Neutrophil (primary cell): ENCODE results near the gene SLC34A3.
"Not testable (repeated sequence)": the region's sequence is repeated elsewhere in the genome, so short reads cannot be mapped to it uniquely, and the experiment has no call there.

Experiments
- H3K27ac ChIP-seq: fragments of 200-600 bp; sonication (generic); 2 replicates; pipeline ENCODE4 v1.5.1; 2016; ENCODE audit warnings: mild to moderate bottlenecking, moderate library complexity
- H3K27me3 ChIP-seq: fragments of 200-600 bp; sonication (generic); 2 replicates; pipeline ENCODE4 v1.6.0; 2016; ENCODE audit warnings: mild to moderate bottlenecking
- H3K36me3 ChIP-seq: fragments of 200-600 bp; sonication (generic); 2 replicates; pipeline ENCODE4 v1.5.1; 2017
- H3K4me1 ChIP-seq, 2 experiments: fragments of 200-600 bp in 1 of 2; sonication (generic) in 1 of 2; 1 replicate in 1 of 2; 2 replicates in 1 of 2; pipeline versions ENCODE4 v1.5.1 to v1.6.1; 2013 to 2016; ENCODE audit warnings: low read depth in 1 of 2, low read length in 1 of 2, mild to moderate bottlenecking in 1 of 2, moderate library complexity in 1 of 2; ENCODE audit not compliant: control insufficient read depth in 1 of 2, insufficient read depth in 1 of 2
- H3K4me3 ChIP-seq, 2 experiments: fragments of 200-600 bp in 1 of 2; sonication (generic) in 1 of 2; 1 replicate in 1 of 2; 2 replicates in 1 of 2; pipeline ENCODE4 v1.5.1; 2013 to 2016; ENCODE audit warnings: low read depth in 1 of 2, low read length in 1 of 2, mild to moderate bottlenecking in 1 of 2, moderate library complexity in 1 of 2
- H3K9me3 ChIP-seq: fragments of 200-600 bp; sonication (generic); 2 replicates; pipeline ENCODE4 v1.5.1; 2016
- TF ChIP-seq, protein P1 (sequence below): fragments of 200-600 bp; sonication (generic); IDR thresholded peaks from 2 replicates; pipeline ENCODE4 v1.5.1; 2016; ENCODE audit warnings: antibody characterized with exemption

SLC34A3 gene

GRCh38 chr9:137242269-137243203, 11.8 kb downstream of the SLC34A3 start:
- Histone ChIP-seq H3K4me1 (peaks cover 51 to 54% of the 10 kb centered on the region in 2 experiments), H3K4me3 (peak overlapping the region; percentile 71 to 79), H3K27ac (peak overlapping the region; percentile 96), H3K9me3 (no peaks in the 10 kb centered on the region), H3K36me3 (peaks cover 23% of the 10 kb centered on the region), H3K27me3 (no peaks in the 10 kb centered on the region)
- TF ChIP-seq, protein P1, sequence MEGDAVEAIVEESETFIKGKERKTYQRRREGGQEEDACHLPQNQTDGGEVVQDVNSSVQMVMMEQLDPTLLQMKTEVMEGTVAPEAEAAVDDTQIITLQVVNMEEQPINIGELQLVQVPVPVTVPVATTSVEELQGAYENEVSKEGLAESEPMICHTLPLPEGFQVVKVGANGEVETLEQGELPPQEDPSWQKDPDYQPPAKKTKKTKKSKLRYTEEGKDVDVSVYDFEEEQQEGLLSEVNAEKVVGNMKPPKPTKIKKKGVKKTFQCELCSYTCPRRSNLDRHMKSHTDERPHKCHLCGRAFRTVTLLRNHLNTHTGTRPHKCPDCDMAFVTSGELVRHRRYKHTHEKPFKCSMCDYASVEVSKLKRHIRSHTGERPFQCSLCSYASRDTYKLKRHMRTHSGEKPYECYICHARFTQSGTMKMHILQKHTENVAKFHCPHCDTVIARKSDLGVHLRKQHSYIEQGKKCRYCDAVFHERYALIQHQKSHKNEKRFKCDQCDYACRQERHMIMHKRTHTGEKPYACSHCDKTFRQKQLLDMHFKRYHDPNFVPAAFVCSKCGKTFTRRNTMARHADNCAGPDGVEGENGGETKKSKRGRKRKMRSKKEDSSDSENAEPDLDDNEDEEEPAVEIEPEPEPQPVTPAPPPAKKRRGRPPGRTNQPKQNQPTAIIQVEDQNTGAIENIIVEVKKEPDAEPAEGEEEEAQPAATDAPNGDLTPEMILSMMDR = no peak

DNA sequence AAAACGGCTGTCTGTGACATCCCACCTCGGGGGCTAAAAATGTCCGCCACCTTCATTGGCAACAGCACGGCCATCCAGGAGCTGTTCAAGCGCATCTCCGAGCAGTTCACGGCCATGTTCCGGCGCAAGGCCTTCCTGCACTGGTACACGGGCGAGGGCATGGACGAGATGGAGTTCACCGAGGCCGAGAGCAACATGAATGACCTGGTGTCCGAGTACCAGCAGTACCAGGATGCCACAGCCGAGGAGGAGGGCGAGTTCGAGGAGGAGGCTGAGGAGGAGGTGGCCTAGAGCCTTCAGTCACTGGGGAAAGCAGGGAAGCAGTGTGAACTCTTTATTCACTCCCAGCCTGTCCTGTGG, 12.5 kb downstream of the SLC34A3 start:
- peak overlapping the region; percentile 36 for H3K27ac ChIP-seq
- H3K4me3 ChIP-seq, H3K27me3 ChIP-seq, H3K9me3 ChIP-seq: not testable (repeated sequence)
- peaks cover 23% of the 10 kb centered on the region for H3K36me3 ChIP-seq
- peaks cover 44 to 47% of the 10 kb centered on the region in 2 experiments for H3K4me1 ChIP-seq

- H3K27me3 ChIP-seq = no peaks in the 10 kb centered on the region
- H3K36me3 ChIP-seq = peaks cover 23% of the 10 kb centered on the region
- peaks cover 41% of the 10 kb centered on the region in 2 experiments for H3K4me1 ChIP-seq
- TF ChIP-seq, protein P1 = no peak
- no peak overlapping the region for H3K4me3 ChIP-seq
- peak overlapping the region; percentile 36 for H3K27ac ChIP-seq
- no peaks in the 10 kb centered on the region for H3K9me3 ChIP-seq
Measured at GRCh38 chr9:137243626-137244485, 13.2 kb downstream of the SLC34A3 start.

- peaks cover 34 to 35% of the 10 kb centered on the region in 2 experiments for H3K4me1 ChIP-seq
- H3K4me3 ChIP-seq = no peak overlapping the region
- H3K9me3 ChIP-seq = no peaks in the 10 kb centered on the region
- TF ChIP-seq, protein P1 = no peak
- H3K36me3 ChIP-seq = peaks cover 23% of the 10 kb centered on the region
- H3K27ac ChIP-seq = peak overlapping the region; percentile 36
- no peaks in the 10 kb centered on the region for H3K27me3 ChIP-seq
Measured at GRCh38 chr9:137244486-137245449, 14.1 kb downstream of the SLC34A3 start.

DNA sequence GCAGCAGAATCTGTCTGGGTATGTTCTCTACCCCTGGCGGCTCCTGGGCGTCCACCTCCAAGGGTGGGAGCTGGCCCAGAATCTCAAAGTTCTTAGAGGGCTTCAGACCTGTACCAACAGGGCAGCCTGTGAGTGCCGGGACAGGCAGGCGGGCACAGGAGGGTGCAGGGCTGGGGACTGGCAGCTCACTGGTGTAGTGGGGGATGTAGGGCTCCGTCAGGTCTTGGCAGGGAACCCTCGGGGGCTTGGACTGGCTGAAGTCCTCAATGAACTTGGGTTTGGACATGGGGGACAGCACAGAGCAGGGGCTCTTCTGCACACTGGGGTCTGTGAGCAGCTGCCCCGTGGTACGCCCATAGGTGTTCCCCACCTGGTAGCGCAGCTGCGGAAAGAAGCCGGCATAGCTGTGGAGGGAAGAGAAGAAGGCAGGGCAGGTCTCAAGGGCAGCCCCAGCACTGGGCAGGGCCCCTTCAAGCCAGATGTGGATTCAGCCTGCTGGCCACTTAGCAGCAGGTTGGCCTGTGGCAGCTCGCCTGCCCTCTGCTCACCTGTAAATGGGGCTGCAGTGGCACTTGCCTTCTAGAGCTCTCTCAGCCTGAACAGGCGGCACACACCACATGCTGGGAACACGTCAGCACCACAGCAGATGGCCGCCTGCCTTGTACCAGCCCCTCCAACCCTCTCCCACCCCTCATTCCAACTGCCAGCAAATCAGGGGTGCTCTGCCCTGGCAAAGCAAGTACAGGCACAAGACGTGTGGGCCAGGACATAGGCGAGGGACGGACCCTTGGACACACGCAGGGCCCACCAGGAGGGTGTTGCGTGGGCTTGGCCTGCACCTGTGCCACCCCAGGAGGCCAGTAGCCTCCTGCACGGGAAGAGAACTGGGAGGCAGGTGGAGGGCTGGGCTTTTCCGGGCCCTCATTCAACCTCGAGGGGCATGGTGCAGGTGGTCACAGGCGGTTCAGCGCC, 15.0 kb downstream of the SLC34A3 start:
- H3K4me1 ChIP-seq = peaks cover 28 to 29% of the 10 kb centered on the region in 2 experiments
- H3K27ac ChIP-seq = no peak overlapping the region
- TF ChIP-seq, protein P1 = no peak
- H3K9me3 ChIP-seq = no peaks in the 10 kb centered on the region
- no peak overlapping the region for H3K4me3 ChIP-seq
- no peaks in the 10 kb centered on the region for H3K27me3 ChIP-seq
- H3K36me3 ChIP-seq = peaks cover 23% of the 10 kb centered on the region
